ENCODE data around the gene GNG12. TPM values are rescaled to one million over a fixed set of nuclear protein-coding genes. Genes with fewer than 3 reads are reported as not detected.

GNG12 gene
- polyA plus RNA-seq, 1 donor (not counting 4 experiments of a cell fraction or from before 2014, with no cell fraction given): 208 TPM

GRCh38 chr1:67733681-67734322 is 99.5 kb downstream of the GNG12 start:
- Histone ChIP-seq H2AFZ (ENCODE audit: control insufficient read depth, low read length) (no peak overlapping the region), H3K27me3 (ENCODE audit: control insufficient read depth, extremely low read depth, insufficient read depth, low read length) (no peaks in the 10 kb centered on the region), H3K4me2 (ENCODE audit: control insufficient read depth, extremely low read depth, insufficient read depth, low read depth, low read length) (no peak overlapping the region), H3K4me3 (ENCODE audit: control insufficient read depth in 2 of 3, extremely low read depth in 1 of 3, insufficient read depth in 2 of 3, low read depth in 1 of 3, low read length in 3 of 3) (no peak overlapping the region), H3K4me1 (ENCODE audit: control insufficient read depth, extremely low read depth, insufficient read depth, low read length) (peaks cover 28% of the 10 kb centered on the region), H3K36me3 (ENCODE audit: control insufficient read depth in 2 of 2, extremely low read depth in 1 of 2, insufficient read depth in 2 of 2, low read length in 2 of 2) (peaks cover 2 to 7% of the 10 kb centered on the region in 2 experiments), H3K9me1 (ENCODE audit: control insufficient read depth, extremely low read depth, insufficient read depth, low read length) (no peaks in the 10 kb centered on the region), H3K9ac (ENCODE audit: control insufficient read depth, extremely low read depth, insufficient read depth, low read length) (no peak overlapping the region), H3K27ac (ENCODE audit: control insufficient read depth, insufficient read depth, low read length) (no peak overlapping the region), H3K79me2 (ENCODE audit: control insufficient read depth, insufficient read depth, low read length) (peaks cover 54% of the 10 kb centered on the region), H4K20me1 (ENCODE audit: control insufficient read depth, extremely low read depth, insufficient read depth, low read length) (no peaks in the 10 kb centered on the region), H3K9me3 (ENCODE audit: control insufficient read depth, low read depth, low read length) (no peaks in the 10 kb centered on the region)
- FAIRE-seq: no peak
- DNase-seq (ENCODE audit: low read depth, low spot score): no peak
- dilution Hi-C loops (cut with MboI; ENCODE audit: extremely low pct_ligation_motif_present, low sequenced_read_pairs): no loop called here
- TF ChIP-seq EZH2 (IDR thresholded peaks at IDR 0.05; ENCODE audit: low read length) (no peak), CTCF (optimal IDR thresholded peaks at IDR 0.05 in 1 of 3, IDR thresholded peaks at IDR 0.05 in 1 of 3, conservative IDR thresholded peaks at IDR 0.05 in 1 of 3; ENCODE audit: extremely low read depth in 1 of 3, insufficient read depth in 2 of 3, low read length in 3 of 3) (no peak)

GRCh38 chr1:67732750-67733151 is 100.5 kb downstream of the GNG12 start:
- H3K36me3 ChIP-seq (ENCODE audit: control insufficient read depth in 2 of 2, extremely low read depth in 1 of 2, insufficient read depth in 2 of 2, low read length in 2 of 2): peaks cover 6 to 7% of the 10 kb centered on the region in 2 experiments
- H4K20me1 ChIP-seq (ENCODE audit: control insufficient read depth, extremely low read depth, insufficient read depth, low read length): no peaks in the 10 kb centered on the region
- no peak overlapping the region for H3K4me3 ChIP-seq (ENCODE audit: control insufficient read depth in 2 of 3, extremely low read depth in 1 of 3, insufficient read depth in 2 of 3, low read depth in 1 of 3, low read length in 3 of 3)
- no peaks in the 10 kb centered on the region for H3K9me1 ChIP-seq (ENCODE audit: control insufficient read depth, extremely low read depth, insufficient read depth, low read length)
- H3K79me2 ChIP-seq (ENCODE audit: control insufficient read depth, insufficient read depth, low read length): peaks cover 53% of the 10 kb centered on the region
- DNase-seq (ENCODE audit: low read depth, low spot score) (no peak), FAIRE-seq (no peak)
- no peaks in the 10 kb centered on the region for H3K27me3 ChIP-seq (ENCODE audit: control insufficient read depth, extremely low read depth, insufficient read depth, low read length)
- TF ChIP-seq EZH2 (IDR thresholded peaks at IDR 0.05; ENCODE audit: low read length) (no peak), CTCF (optimal IDR thresholded peaks at IDR 0.05 in 1 of 3, IDR thresholded peaks at IDR 0.05 in 1 of 3, conservative IDR thresholded peaks at IDR 0.05 in 1 of 3; ENCODE audit: extremely low read depth in 1 of 3, insufficient read depth in 2 of 3, low read length in 3 of 3) (no peak)
- no peak overlapping the region for H3K27ac ChIP-seq (ENCODE audit: control insufficient read depth, insufficient read depth, low read length)
- H3K4me2 ChIP-seq (ENCODE audit: control insufficient read depth, extremely low read depth, insufficient read depth, low read depth, low read length): no peak overlapping the region
- no peaks in the 10 kb centered on the region for H3K9me3 ChIP-seq (ENCODE audit: control insufficient read depth, low read depth, low read length)
- dilution Hi-C loops (cut with MboI; ENCODE audit: extremely low pct_ligation_motif_present, low sequenced_read_pairs): no loop called here
- H3K4me1 ChIP-seq (ENCODE audit: control insufficient read depth, extremely low read depth, insufficient read depth, low read length): peaks cover 20% of the 10 kb centered on the region
- H3K9ac ChIP-seq (ENCODE audit: control insufficient read depth, extremely low read depth, insufficient read depth, low read length): no peak overlapping the region
- H2AFZ ChIP-seq (ENCODE audit: control insufficient read depth, low read length): no peak overlapping the region

Measured in keratinocyte (primary cell).